Fibroblast of skin of right quadriceps (primary cell): Measurements from ENCODE around the gene SCN10A.

Source experiments
- DNase-seq: peaks from one replicate; pipeline ENCODE4 v3.0.0-alpha.2; 2013

SCN10A gene

GRCh38 chr3:38816026-38816425 lies at the start of gene SCN10A:
Gene SCN10A (minus strand): TSS chr3:38816217. CDS start chr3:38794010, 22,207 bp downstream.
- no peak for DNase-seq

- DNase-seq, result no peak
Observed at GRCh38 chr3:38853011-38853410, 37.0 kb upstream of the SCN10A start.

GRCh38 chr3:38843898-38844297 lies 27.9 kb upstream of the SCN10A start:
- peak; percentile 46 for DNase-seq

- no peak for DNase-seq
Observed at GRCh38 chr3:38842266-38842965, 26.4 kb upstream of the SCN10A start.

- no peak for DNase-seq
Observed at GRCh38 chr3:38840987-38841386, 25.0 kb upstream of the SCN10A start.

GRCh38 chr3:38837358-38837757 lies 21.3 kb upstream of the SCN10A start:
- DNase-seq, result no peak

GRCh38 chr3:38836561-38836960 lies 20.5 kb upstream of the SCN10A start:
- DNase-seq, result no peak

- peak; percentile 14 for DNase-seq
Observed at GRCh38 chr3:38835939-38836338, 19.9 kb upstream of the SCN10A start.

GRCh38 chr3:38834717-38835116 lies 18.7 kb upstream of the SCN10A start:
- peak; percentile 15 for DNase-seq

GRCh38 chr3:38834110-38834509 lies 18.1 kb upstream of the SCN10A start:
- peak; percentile 87 for DNase-seq

- DNase-seq, result peak; percentile 81
Observed at GRCh38 chr3:38829404-38829803, 13.4 kb upstream of the SCN10A start.

- no peak for DNase-seq
Observed at GRCh38 chr3:38828681-38829080, 12.7 kb upstream of the SCN10A start.

GRCh38 chr3:38827791-38828190 lies 11.8 kb upstream of the SCN10A start:
- no peak for DNase-seq

GRCh38 chr3:38826001-38826400 lies 10.0 kb upstream of the SCN10A start:
- DNase-seq, result no peak

- DNase-seq, result no peak
Observed at GRCh38 chr3:38824349-38824748, 8.3 kb upstream of the SCN10A start.

- DNase-seq, result no peak
Observed at GRCh38 chr3:38823722-38824121, 7.7 kb upstream of the SCN10A start.

GRCh38 chr3:38823186-38823585 lies 7.2 kb upstream of the SCN10A start:
- no peak for DNase-seq

GRCh38 chr3:38811822-38812221 lies 4.2 kb downstream of the SCN10A start:
- DNase-seq, result no peak

GRCh38 chr3:38805765-38806386 lies 10.1 kb downstream of the SCN10A start:
- DNase-seq, result peak; percentile 69

- no peak for DNase-seq
Observed at GRCh38 chr3:38805004-38805403, 11.0 kb downstream of the SCN10A start.

GRCh38 chr3:38800511-38800910 lies 15.5 kb downstream of the SCN10A start:
- DNase-seq, result no peak

- DNase-seq, result no peak
Observed at GRCh38 chr3:38793721-38794120, 22.3 kb downstream of the SCN10A start.

- no peak for DNase-seq
Observed at GRCh38 chr3:38792983-38793382, 23.0 kb downstream of the SCN10A start.

- DNase-seq, result no peak
Observed at GRCh38 chr3:38782148-38782547, 33.9 kb downstream of the SCN10A start.

GRCh38 chr3:38773528-38773927 lies 42.5 kb downstream of the SCN10A start:
- no peak for DNase-seq
